HepG2 (cell line): Measurements from ENCODE around the gene PRELID2. TPM values are rescaled to one million over a fixed set of nuclear protein-coding genes. Genes with fewer than 3 reads are reported as not detected.
A peak's percentile ranks its signal among the peaks of the same experiment; 100 is the strongest.

Source experiments
- ARID2 ChIP-seq: sonication (generic); formaldehyde crosslinking; IDR thresholded peaks from 2 replicates; pipeline ENCODE4 v1.8.1; 2022; ENCODE audit warnings: mild to moderate bottlenecking, missing genetic modification reagents, borderline replicate concordance
- KDM3A ChIP-seq: IDR thresholded peaks from 2 replicates; pipeline ENCODE4 v1.6.1; 2018; ENCODE audit warnings: low read depth, missing compliant biosample characterization
- MAFF ChIP-seq: IDR thresholded peaks from 2 replicates; pipeline ENCODE4 v1.6.1; 2011; ENCODE audit warnings: low read depth, low read length, improper control_type of control experiment
- NFKBIZ ChIP-seq: IDR thresholded peaks from 2 replicates; pipeline ENCODE4 v1.6.1; 2018; ENCODE audit warnings: missing genetic modification reagents, missing compliant biosample characterization
- PTBP1 ChIP-seq: fragments of 200-400 bp; formaldehyde crosslinking; IDR thresholded peaks from 2 replicates; pipeline ENCODE4 v1.6.1; 2018; ENCODE audit warnings: low read length, low read depth; ENCODE audit not compliant: poor library complexity, severe bottlenecking
- TRIM24 ChIP-seq: sonication (generic); formaldehyde crosslinking; IDR thresholded peaks from 2 replicates; pipeline ENCODE4 v1.8.0; 2022; ENCODE audit warnings: mild to moderate bottlenecking, missing genetic modification reagents
- ZBTB7B ChIP-seq: sonication (generic); formaldehyde crosslinking; IDR thresholded peaks from 2 replicates; pipeline ENCODE4 v1.4.0; 2020; ENCODE audit warnings: missing genetic modification reagents
- ZBTB8A ChIP-seq: sonication (generic); formaldehyde crosslinking; IDR thresholded peaks from 2 replicates; pipeline ENCODE4 v1.4.0; 2020; ENCODE audit warnings: mild to moderate bottlenecking, low read depth, missing genetic modification reagents, borderline replicate concordance
- ZNF670 ChIP-seq: sonication (generic); formaldehyde crosslinking; IDR thresholded peaks from 2 replicates; pipeline ENCODE4 v1.8.0; 2022; ENCODE audit warnings: mild to moderate bottlenecking, missing genetic modification reagents, borderline replicate concordance
- ZNF703 ChIP-seq: sonication (generic); formaldehyde crosslinking; IDR thresholded peaks from 2 replicates; pipeline ENCODE4 v1.5.1; 2020; ENCODE audit warnings: missing genetic modification reagents, mild to moderate bottlenecking, moderate library complexity, borderline replicate concordance
- polyA plus RNA-seq, 8 experiments: library from polyadenylated mRNA; depleted of rRNA in 3 of 8; stranded (reverse) in 7 of 8; unstranded in 1 of 8; fragments of >200 nt; fragmentation: Illumina TruSeq in 4 of 8; extraction: Trizol in 4 of 8; gene quantifications; 2 replicates each; pipeline versions ENCODE4 v1.2.1 to v1.2.3, GENCODE V29; 2011 to 2016; ENCODE audit warnings: low read depth in 4 of 8, missing spikeins in 1 of 8, mixed read lengths in 1 of 8; ENCODE audit not compliant: insufficient read depth in 1 of 8
- total RNA-seq, 5 experiments: library from RNA; depleted of rRNA; stranded (reverse); fragments of >200 nt; fragmentation: Illumina TruSeq; extraction: Trizol; gene quantifications; 2 replicates each; pipeline ENCODE4 v1.2.3, GENCODE V29; 2016; ENCODE audit warnings: low read depth in 1 of 5
- TF ChIP-seq, protein P1 (sequence below): IDR thresholded peaks from 2 replicates; pipeline ENCODE4 v1.6.1; 2012; ENCODE audit warnings: low read depth, low read length, improper control_type of control experiment
- TF ChIP-seq, protein P2 (sequence below): sonication (generic); formaldehyde crosslinking; IDR thresholded peaks from 2 replicates; pipeline ENCODE4 v1.4.0; 2020; ENCODE audit warnings: low read depth, mild to moderate bottlenecking, missing genetic modification reagents
- TF ChIP-seq, protein P3 (sequence below): sonication (generic); formaldehyde crosslinking; IDR thresholded peaks from 2 replicates; pipeline ENCODE4 v1.4.0; 2020; ENCODE audit warnings: missing genetic modification reagents
- TF ChIP-seq, protein P4 (sequence below): sonication (generic); formaldehyde crosslinking; IDR thresholded peaks from 2 replicates; pipeline ENCODE4 v1.4.0; 2020; ENCODE audit warnings: missing genetic modification reagents, mild to moderate bottlenecking, borderline replicate concordance

The PRELID2 gene
- total and polyA plus RNA-seq, 2 of the 13 experiments (the other 11 are each of a cell fraction or from before 2014, with no cell fraction given) = 10.0 to 22.9 TPM

DNA sequence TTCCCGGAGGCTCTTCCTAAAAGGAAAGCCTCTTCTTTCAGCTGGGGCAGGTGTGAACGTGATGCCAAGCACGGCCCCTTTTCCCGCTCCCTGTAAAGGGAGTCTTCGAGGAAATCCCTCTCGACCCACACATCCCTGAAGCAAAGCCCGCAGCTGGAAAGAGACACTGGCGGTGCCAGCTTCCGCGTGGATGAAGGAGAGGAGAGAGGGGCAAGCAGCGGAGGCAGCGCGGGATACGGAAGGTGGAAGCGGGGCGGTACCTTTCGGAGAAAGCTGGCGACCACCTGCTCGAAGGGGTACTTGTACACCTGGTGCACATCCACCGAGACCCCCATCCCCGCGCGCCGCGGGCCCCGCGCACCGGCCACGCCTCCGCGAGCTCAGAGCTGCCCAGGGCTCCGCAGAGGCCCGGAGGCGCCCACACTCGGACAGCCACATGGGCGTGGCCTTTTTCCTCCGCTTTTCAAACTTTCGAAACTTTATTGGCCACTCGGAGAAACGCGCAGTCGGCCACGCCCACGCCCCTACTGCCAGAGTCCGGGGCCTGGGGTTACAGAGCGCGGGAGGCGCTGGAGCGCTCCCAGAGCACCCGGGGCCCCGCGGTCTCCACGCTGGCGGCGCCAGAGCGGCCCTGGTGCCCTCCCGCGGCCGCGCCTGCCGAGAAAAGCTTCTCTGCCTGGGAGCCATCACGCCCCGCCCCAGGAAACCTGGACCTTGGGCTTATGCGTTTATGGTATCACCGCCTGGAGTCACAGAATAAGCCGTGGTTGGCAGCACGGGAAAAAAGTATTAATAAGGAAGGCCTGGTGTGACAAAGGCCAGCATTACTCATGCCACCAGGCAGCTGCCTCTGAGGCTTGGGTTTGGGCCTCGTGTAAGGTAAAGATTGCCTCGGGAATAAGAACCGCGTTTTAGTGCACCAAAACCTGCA lies at the start of gene PRELID2 (continued):
- TF ChIP-seq, protein P1, sequence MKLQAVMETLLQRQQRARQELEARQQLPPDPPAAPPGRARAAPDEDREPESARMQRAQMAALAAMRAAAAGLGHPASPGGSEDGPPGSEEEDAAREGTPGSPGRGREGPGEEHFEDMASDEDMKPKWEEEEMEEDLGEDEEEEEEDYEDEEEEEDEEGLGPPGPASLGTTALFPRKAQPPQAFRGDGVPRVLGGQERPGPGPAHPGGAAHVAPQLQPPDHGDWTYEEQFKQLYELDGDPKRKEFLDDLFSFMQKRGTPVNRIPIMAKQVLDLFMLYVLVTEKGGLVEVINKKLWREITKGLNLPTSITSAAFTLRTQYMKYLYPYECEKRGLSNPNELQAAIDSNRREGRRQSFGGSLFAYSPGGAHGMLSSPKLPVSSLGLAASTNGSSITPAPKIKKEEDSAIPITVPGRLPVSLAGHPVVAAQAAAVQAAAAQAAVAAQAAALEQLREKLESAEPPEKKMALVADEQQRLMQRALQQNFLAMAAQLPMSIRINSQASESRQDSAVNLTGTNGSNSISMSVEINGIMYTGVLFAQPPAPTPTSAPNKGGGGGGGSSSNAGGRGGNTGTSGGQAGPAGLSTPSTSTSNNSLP = no peak
- TF ChIP-seq, protein P2, sequence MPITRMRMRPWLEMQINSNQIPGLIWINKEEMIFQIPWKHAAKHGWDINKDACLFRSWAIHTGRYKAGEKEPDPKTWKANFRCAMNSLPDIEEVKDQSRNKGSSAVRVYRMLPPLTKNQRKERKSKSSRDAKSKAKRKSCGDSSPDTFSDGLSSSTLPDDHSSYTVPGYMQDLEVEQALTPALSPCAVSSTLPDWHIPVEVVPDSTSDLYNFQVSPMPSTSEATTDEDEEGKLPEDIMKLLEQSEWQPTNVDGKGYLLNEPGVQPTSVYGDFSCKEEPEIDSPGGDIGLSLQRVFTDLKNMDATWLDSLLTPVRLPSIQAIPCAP = no peak
- TF ChIP-seq NFKBIZ (CRISPR knock-in tag) (peak; percentile 41; the same call in 1 of the 2 replicates), KDM3A (CRISPR knock-in tag) (peak; percentile 77), ZNF670 (CRISPR knock-in tag) (0 out of 2 replicates have a peak, but pooled peaks have one; percentile 36), MAFF (no peak), TRIM24 (CRISPR knock-in tag) (no peak), ZNF703 (CRISPR knock-in tag) (peak; percentile 80; the same call in 1 of the 2 replicates), PTBP1 (no peak), ZBTB8A (no peak), ZBTB7B (CRISPR knock-in tag) (peak; percentile 83), ARID2 (peak; percentile 97)
- TF ChIP-seq, protein P3, sequence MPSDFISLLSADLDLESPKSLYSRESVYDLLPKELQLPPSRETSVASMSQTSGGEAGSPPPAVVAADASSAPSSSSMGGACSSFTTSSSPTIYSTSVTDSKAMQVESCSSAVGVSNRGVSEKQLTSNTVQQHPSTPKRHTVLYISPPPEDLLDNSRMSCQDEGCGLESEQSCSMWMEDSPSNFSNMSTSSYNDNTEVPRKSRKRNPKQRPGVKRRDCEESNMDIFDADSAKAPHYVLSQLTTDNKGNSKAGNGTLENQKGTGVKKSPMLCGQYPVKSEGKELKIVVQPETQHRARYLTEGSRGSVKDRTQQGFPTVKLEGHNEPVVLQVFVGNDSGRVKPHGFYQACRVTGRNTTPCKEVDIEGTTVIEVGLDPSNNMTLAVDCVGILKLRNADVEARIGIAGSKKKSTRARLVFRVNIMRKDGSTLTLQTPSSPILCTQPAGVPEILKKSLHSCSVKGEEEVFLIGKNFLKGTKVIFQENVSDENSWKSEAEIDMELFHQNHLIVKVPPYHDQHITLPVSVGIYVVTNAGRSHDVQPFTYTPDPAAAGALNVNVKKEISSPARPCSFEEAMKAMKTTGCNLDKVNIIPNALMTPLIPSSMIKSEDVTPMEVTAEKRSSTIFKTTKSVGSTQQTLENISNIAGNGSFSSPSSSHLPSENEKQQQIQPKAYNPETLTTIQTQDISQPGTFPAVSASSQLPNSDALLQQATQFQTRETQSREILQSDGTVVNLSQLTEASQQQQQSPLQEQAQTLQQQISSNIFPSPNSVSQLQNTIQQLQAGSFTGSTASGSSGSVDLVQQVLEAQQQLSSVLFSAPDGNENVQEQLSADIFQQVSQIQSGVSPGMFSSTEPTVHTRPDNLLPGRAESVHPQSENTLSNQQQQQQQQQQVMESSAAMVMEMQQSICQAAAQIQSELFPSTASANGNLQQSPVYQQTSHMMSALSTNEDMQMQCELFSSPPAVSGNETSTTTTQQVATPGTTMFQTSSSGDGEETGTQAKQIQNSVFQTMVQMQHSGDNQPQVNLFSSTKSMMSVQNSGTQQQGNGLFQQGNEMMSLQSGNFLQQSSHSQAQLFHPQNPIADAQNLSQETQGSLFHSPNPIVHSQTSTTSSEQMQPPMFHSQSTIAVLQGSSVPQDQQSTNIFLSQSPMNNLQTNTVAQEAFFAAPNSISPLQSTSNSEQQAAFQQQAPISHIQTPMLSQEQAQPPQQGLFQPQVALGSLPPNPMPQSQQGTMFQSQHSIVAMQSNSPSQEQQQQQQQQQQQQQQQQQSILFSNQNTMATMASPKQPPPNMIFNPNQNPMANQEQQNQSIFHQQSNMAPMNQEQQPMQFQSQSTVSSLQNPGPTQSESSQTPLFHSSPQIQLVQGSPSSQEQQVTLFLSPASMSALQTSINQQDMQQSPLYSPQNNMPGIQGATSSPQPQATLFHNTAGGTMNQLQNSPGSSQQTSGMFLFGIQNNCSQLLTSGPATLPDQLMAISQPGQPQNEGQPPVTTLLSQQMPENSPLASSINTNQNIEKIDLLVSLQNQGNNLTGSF (CRISPR knock-in tag) = 0 out of 2 replicates have a peak, but pooled peaks have one; percentile 9
- TF ChIP-seq, protein P4, sequence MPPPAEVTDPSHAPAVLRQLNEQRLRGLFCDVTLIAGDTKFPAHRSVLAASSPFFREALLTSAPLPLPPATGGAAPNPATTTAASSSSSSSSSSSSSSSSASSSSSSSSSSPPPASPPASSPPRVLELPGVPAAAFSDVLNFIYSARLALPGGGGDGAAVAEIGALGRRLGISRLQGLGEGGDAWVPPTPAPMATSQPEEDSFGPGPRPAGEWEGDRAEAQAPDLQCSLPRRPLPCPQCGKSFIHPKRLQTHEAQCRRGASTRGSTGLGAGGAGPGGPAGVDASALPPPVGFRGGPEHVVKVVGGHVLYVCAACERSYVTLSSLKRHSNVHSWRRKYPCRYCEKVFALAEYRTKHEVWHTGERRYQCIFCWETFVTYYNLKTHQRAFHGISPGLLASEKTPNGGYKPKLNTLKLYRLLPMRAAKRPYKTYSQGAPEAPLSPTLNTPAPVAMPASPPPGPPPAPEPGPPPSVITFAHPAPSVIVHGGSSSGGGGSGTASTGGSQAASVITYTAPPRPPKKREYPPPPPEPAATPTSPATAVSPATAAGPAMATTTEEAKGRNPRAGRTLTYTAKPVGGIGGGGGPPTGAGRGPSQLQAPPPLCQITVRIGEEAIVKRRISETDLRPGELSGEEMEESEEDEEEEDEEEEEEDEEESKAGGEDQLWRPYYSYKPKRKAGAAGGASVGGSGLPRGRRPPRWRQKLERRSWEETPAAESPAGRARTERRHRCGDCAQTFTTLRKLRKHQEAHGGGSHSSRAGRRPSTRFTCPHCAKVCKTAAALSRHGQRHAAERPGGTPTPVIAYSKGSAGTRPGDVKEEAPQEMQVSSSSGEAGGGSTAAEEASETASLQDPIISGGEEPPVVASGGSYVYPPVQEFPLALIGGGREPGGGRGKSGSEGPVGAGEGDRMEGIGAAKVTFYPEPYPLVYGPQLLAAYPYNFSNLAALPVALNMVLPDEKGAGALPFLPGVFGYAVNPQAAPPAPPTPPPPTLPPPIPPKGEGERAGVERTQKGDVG (CRISPR knock-in tag) = 0 out of 2 replicates have a peak, but pooled peaks have one; percentile 50
